ENCODE results near the gene SNX19.

- no peak for TF ChIP-seq CTCF (IDR thresholded peaks at IDR 0.05)
- no peak for TF ChIP-seq POLR2A (IDR thresholded peaks at IDR 0.05)
- TF ChIP-seq POLR2AphosphoS5 (IDR thresholded peaks at IDR 0.05), result no peak
- TF ChIP-seq EP300 (IDR thresholded peaks at IDR 0.05), result no peak
Measured at GRCh38 chr11:130915603-130916237, 559 bp downstream of the SNX19 start.
